ENCODE data around the gene FKBP2. TPM values are rescaled to one million over a fixed set of nuclear protein-coding genes. Genes with fewer than 3 reads are reported as not detected.

The FKBP2 gene
- total RNA-seq, 1 experiment from 2014 or later = 27.8 TPM

DNA sequence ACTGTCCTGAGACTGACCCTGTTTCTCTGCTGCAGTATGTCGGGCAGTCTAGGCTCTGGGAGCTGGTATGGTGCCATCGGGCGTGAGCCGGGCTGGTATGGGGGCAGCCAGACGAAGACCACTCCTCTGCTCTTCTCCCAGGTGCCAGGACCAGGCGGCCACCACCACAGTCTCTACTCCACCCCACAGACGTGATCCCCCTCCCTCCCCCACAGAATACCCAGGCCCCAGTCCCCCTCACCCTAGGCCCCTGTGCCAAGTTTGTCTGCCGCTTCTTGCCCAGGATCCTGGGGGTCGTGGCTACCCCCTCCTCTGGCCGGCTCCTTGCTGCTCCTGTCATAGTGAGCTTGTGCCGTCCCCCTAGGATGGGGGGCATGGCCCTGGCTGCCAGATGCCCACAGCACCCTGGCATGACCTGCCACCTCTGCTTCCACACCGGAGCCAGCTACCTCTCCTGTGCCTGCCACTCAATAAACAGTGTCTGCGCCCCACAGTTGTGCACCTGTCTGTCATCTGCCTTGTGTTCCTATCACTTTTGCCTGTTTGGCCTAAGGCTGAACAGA lies 48.2 kb downstream of the FKBP2 start:
- Histone ChIP-seq H3K27ac (ENCODE audit: low read length) (no peak overlapping the region), H3K4me2 (ENCODE audit: low read depth, low read length, poor library complexity, severe bottlenecking) (no peak overlapping the region), H3K9me3 (ENCODE audit: low read length) (no peaks in the 10 kb centered on the region), H3K36me3 (ENCODE audit: insufficient read depth, low read length) (no peaks in the 10 kb centered on the region), H3K9ac (ENCODE audit: low read length) (no peak overlapping the region), H4K20me1 (ENCODE audit: insufficient read depth, low read depth, low read length) (no peaks in the 10 kb centered on the region), H3K79me2 (ENCODE audit: low read length) (peaks cover 1% of the 10 kb centered on the region), H3K4me3 (ENCODE audit: low read length) (no peak overlapping the region), H3K9me2 (replicated peaks; ENCODE audit: insufficient read depth, low read length) (no peaks in the 10 kb centered on the region), H2AFZ (ENCODE audit: low read length) (no peak overlapping the region), H3K4me1 (ENCODE audit: low read length) (peaks cover 13% of the 10 kb centered on the region), H3K27me3 (ENCODE audit: low read length) (no peaks in the 10 kb centered on the region)
- no peak for DNase-seq

GRCh38 chr11:64290352-64291261 lies 49.7 kb downstream of the FKBP2 start:
- no peak overlapping the region for H3K9ac ChIP-seq (ENCODE audit: low read length)
- no peaks in the 10 kb centered on the region for H4K20me1 ChIP-seq (ENCODE audit: insufficient read depth, low read depth, low read length)
- no peak for DNase-seq
- no peak overlapping the region for H3K4me3 ChIP-seq (ENCODE audit: low read length)
- no peak overlapping the region for H2AFZ ChIP-seq (ENCODE audit: low read length)
- peaks cover 13% of the 10 kb centered on the region for H3K4me1 ChIP-seq (ENCODE audit: low read length)
- no peaks in the 10 kb centered on the region for H3K27me3 ChIP-seq (ENCODE audit: low read length)
- no peaks in the 10 kb centered on the region for H3K36me3 ChIP-seq (ENCODE audit: insufficient read depth, low read length)
- H3K9me3 ChIP-seq (ENCODE audit: low read length) = no peaks in the 10 kb centered on the region
- H3K9me2 ChIP-seq (replicated peaks; ENCODE audit: insufficient read depth, low read length) = no peaks in the 10 kb centered on the region
- no peak overlapping the region for H3K4me2 ChIP-seq (ENCODE audit: low read depth, low read length, poor library complexity, severe bottlenecking)
- no peaks in the 10 kb centered on the region for H3K79me2 ChIP-seq (ENCODE audit: low read length)
- H3K27ac ChIP-seq (ENCODE audit: low read length) = no peak overlapping the region

DNA sequence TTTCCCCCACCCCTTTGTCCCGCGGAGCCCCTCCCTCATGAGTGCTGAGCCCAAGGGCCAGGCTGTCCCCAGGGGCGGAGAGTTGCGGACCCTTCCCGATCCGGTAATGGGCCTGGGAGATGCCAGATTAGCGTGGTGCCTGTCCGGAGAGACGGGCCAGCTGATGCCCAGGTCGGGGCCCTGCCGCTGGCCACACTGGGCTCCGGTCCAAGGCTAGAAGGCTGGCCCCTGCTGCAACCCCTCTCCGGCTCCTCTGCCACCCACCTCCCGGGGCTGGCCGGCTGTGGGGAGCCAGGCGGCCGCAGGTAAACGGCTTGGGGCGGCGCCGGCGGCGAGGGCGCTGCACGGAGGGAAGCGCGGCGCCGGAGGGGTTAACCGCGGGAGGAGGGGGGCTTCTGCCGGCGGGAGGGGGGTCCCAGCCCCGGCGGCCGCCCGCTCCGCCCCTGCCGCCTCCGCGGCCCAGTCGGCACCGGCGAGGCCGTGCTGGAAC lies 50.4 kb downstream of the FKBP2 start, which contains the start of gene KCNK4:
TSS of gene KCNK4 (plus strand) at position 41 of the 490 bp plus-strand sequence. CDS start 1,717 bp downstream, outside the sequence.
- no peak within 1 kb of the TSS for H3K4me3 ChIP-seq (ENCODE audit: low read length)

DNA sequence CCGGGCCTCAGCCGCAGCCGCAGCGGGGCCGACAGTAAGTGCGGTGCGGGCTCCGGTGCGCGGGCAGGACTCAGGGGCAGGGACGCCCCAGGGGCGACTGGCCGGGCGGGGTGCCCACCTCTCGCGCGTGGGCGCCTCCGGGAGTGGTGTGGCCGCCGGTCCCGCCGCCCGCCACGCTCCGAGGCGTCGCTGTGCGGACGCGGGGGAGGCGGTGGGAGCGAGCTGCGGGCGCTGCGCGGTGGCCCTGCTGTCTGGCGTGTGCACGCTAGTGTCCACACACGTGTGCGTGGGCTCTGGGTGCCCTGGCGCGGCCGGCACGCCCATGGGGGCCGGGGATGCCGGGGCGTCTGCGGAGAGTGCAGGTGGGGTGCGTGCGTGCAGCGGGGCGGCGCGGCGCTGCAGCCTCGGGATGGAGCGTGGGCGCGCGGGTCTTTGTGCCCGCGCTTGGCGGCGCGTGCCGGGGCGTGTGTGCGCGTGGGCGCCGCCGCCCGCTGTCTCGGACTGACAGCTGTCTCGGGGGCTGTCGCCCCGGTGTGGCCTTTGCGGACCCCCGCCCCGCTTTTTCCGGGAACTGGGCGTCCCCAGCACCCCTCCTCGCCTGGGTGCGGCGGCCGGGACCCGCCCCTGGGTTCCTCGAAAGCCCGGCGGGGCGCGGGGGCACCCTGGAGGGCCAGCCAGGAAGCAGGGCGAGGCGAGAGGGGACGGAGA lies 51.0 kb downstream of the FKBP2 start:
- Histone ChIP-seq H4K20me1 (ENCODE audit: insufficient read depth, low read depth, low read length) (no peaks in the 10 kb centered on the region), H3K4me2 (ENCODE audit: low read depth, low read length, poor library complexity, severe bottlenecking) (no peak overlapping the region), H2AFZ (ENCODE audit: low read length) (no peak overlapping the region), H3K79me2 (ENCODE audit: low read length) (no peaks in the 10 kb centered on the region), H3K4me1 (ENCODE audit: low read length) (peaks cover 10% of the 10 kb centered on the region), H3K27ac (ENCODE audit: low read length) (no peak overlapping the region), H3K36me3 (ENCODE audit: insufficient read depth, low read length) (no peaks in the 10 kb centered on the region), H3K9ac (ENCODE audit: low read length) (no peak overlapping the region), H3K9me2 (replicated peaks; ENCODE audit: insufficient read depth, low read length) (no peaks in the 10 kb centered on the region), H3K9me3 (ENCODE audit: low read length) (no peaks in the 10 kb centered on the region), H3K4me3 (ENCODE audit: low read length) (no peak overlapping the region), H3K27me3 (ENCODE audit: low read length) (no peaks in the 10 kb centered on the region)
- DNase-seq = no peak

More for the DNA sequence above, 50.4 kb downstream of the FKBP2 start, which contains the start of gene KCNK4:
- no peak within 1 kb of the TSS for H2AFZ ChIP-seq (ENCODE audit: low read length)
- no peak within 1 kb of the TSS for H3K27ac ChIP-seq (ENCODE audit: low read length)
- H3K9me3 ChIP-seq (ENCODE audit: low read length) = no peaks in the 10 kb centered on the region
- H3K4me1 ChIP-seq (ENCODE audit: low read length) = peaks cover 14% of the 10 kb centered on the region
- no peaks in the 10 kb centered on the region for H3K27me3 ChIP-seq (ENCODE audit: low read length)
- H3K4me2 ChIP-seq (ENCODE audit: low read depth, low read length, poor library complexity, severe bottlenecking) = no peak within 1 kb of the TSS
- no peaks in the 10 kb centered on the region for H3K9me2 ChIP-seq (replicated peaks; ENCODE audit: insufficient read depth, low read length)
- DNase-seq = no peak
- no peaks in the 10 kb centered on the region for H3K79me2 ChIP-seq (ENCODE audit: low read length)
- H3K9ac ChIP-seq (ENCODE audit: low read length) = no peak within 1 kb of the TSS
- no peaks in the 10 kb centered on the region for H4K20me1 ChIP-seq (ENCODE audit: insufficient read depth, low read depth, low read length)
- no peaks in the 10 kb centered on the region for H3K36me3 ChIP-seq (ENCODE audit: insufficient read depth, low read length)

DNA sequence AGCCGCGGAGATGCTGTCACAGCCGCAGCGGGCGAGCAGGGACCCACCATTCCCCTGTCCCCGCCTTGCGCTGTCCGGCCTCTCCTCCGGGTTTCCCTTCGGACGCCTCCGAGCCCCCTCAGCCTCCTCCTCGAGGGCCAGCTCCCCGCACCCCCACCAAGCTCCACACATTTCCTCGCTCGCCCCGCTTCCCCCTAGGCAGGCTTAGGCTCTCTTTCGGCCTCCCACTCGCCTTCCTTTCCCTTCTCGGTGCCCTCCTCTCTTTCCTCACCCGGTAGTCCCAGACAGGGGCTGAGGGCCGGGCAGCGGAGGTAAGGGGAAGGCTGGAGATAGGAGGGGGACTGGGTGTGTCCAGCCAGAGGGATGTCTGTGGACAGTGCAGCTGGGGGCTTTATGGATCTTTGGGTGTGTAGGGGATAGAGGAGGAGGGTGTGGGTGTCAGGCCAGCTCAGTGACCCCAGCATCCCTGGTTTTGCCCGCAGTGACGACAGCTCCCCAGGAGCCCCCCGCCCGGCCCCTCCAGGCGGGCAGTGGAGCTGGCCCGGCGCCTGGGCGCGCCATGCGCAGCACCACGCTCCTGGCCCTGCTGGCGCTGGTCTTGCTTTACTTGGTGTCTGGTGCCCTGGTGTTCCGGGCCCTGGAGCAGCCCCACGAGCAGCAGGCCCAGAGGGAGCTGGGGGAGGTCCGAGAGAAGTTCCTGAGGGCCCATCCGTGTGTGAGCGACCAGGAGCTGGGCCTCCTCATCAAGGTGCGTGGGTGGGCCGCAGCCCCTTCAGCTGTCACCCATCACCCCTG lies 51.8 kb downstream of the FKBP2 start:
- Histone ChIP-seq H3K79me2 (ENCODE audit: low read length) (no peaks in the 10 kb centered on the region), H3K9ac (ENCODE audit: low read length) (no peak overlapping the region), H3K27me3 (ENCODE audit: low read length) (no peaks in the 10 kb centered on the region), H3K27ac (ENCODE audit: low read length) (no peak overlapping the region), H3K4me2 (ENCODE audit: low read depth, low read length, poor library complexity, severe bottlenecking) (no peak overlapping the region), H2AFZ (ENCODE audit: low read length) (no peak overlapping the region), H3K9me3 (ENCODE audit: low read length) (no peaks in the 10 kb centered on the region), H3K36me3 (ENCODE audit: insufficient read depth, low read length) (no peaks in the 10 kb centered on the region), H3K9me2 (replicated peaks; ENCODE audit: insufficient read depth, low read length) (no peaks in the 10 kb centered on the region), H4K20me1 (ENCODE audit: insufficient read depth, low read depth, low read length) (no peaks in the 10 kb centered on the region), H3K4me3 (ENCODE audit: low read length) (no peak overlapping the region), H3K4me1 (ENCODE audit: low read length) (peaks cover 10% of the 10 kb centered on the region)
- DNase-seq = no peak

Other genes starting within 250 kb of the FKBP2 start
- gene FLRT1, start 205.2 kb upstream of the FKBP2 start, total RNA-seq (2014; rRNA removed; shearing (Covaris generic); ENCODE audit: low replicate concordance) = not detected in 2 replicates
- gene MACROD1, start 75.0 kb upstream of the FKBP2 start, total RNA-seq (2014; rRNA removed; shearing (Covaris generic); ENCODE audit: low replicate concordance) = 5.4 TPM in 1 of 2 replicates, not detected in the other
- gene STIP1, start 54.9 kb upstream of the FKBP2 start, total RNA-seq (2014; rRNA removed; shearing (Covaris generic); ENCODE audit: low replicate concordance) = 101 and 199 TPM in 2 replicates
- 72.7 and 141 TPM in 2 replicates for gene FERMT3, start 34.4 kb upstream of the FKBP2 start, total RNA-seq (2014; rRNA removed; shearing (Covaris generic); ENCODE audit: low replicate concordance)
- gene TRPT1, start 14.9 kb upstream of the FKBP2 start, total RNA-seq (2014; rRNA removed; shearing (Covaris generic); ENCODE audit: low replicate concordance) = 72.5 and 90.4 TPM in 2 replicates
- gene NUDT22, start 14.8 kb upstream of the FKBP2 start, total RNA-seq (2014; rRNA removed; shearing (Covaris generic); ENCODE audit: low replicate concordance) = 70.0 and 114 TPM in 2 replicates
- 32.0 and 51.0 TPM in 2 replicates for gene DNAJC4, start 10.5 kb upstream of the FKBP2 start, total RNA-seq (2014; rRNA removed; shearing (Covaris generic); ENCODE audit: low replicate concordance)
- gene VEGFB, start 6.5 kb upstream of the FKBP2 start, total RNA-seq (2014; rRNA removed; shearing (Covaris generic); ENCODE audit: low replicate concordance) = 43.4 and 67.9 TPM in 2 replicates
- 111 and 256 TPM in 2 replicates for gene PPP1R14B, start 5.8 kb downstream of the FKBP2 start, total RNA-seq (2014; rRNA removed; shearing (Covaris generic); ENCODE audit: low replicate concordance)
- 5.7 and 12.7 TPM in 2 replicates for gene PLCB3, start 10.4 kb downstream of the FKBP2 start, total RNA-seq (2014; rRNA removed; shearing (Covaris generic); ENCODE audit: low replicate concordance)
- 45.3 and 94.6 TPM in 2 replicates for gene BAD, start 43.6 kb downstream of the FKBP2 start, total RNA-seq (2014; rRNA removed; shearing (Covaris generic); ENCODE audit: low replicate concordance)
- gene GPR137, start 44.8 kb downstream of the FKBP2 start, total RNA-seq (2014; rRNA removed; shearing (Covaris generic); ENCODE audit: low replicate concordance) = 10.8 and 14.2 TPM in 2 replicates
- not detected in 2 replicates for gene KCNK4, start 50.2 kb downstream of the FKBP2 start, total RNA-seq (2014; rRNA removed; shearing (Covaris generic); ENCODE audit: low replicate concordance)
- gene CATSPERZ, start 59.3 kb downstream of the FKBP2 start, total RNA-seq (2014; rRNA removed; shearing (Covaris generic); ENCODE audit: low replicate concordance) = not detected in 2 replicates
- gene ESRRA, start 64.4 kb downstream of the FKBP2 start, total RNA-seq (2014; rRNA removed; shearing (Covaris generic); ENCODE audit: low replicate concordance) = 16.0 and 33.9 TPM in 2 replicates
- 363 and 557 TPM in 2 replicates for gene TRMT112, start 76.5 kb downstream of the FKBP2 start, total RNA-seq (2014; rRNA removed; shearing (Covaris generic); ENCODE audit: low replicate concordance)
- gene PRDX5, start 77.0 kb downstream of the FKBP2 start, total RNA-seq (2014; rRNA removed; shearing (Covaris generic); ENCODE audit: low replicate concordance) = 205 and 428 TPM in 2 replicates
- 34.9 and 88.2 TPM in 2 replicates for gene CCDC88B, start 99.1 kb downstream of the FKBP2 start, total RNA-seq (2014; rRNA removed; shearing (Covaris generic); ENCODE audit: low replicate concordance)
- gene RPS6KA4, start 118.1 kb downstream of the FKBP2 start, total RNA-seq (2014; rRNA removed; shearing (Covaris generic); ENCODE audit: low replicate concordance) = 17.1 and 38.4 TPM in 2 replicates

Measured in Karpas-422 (cell line).